ENCODE data around the gene DNAJA2. TPM values are rescaled to one million over a fixed set of nuclear protein-coding genes. Genes with fewer than 3 reads are reported as not detected.

The DNAJA2 gene
- total and polyA plus RNA-seq, 12 donors: 34.7 to 96.8 (median 71.4) TPM

GRCh38 chr16:46911038-46911437, 62.4 kb downstream of the DNAJA2 start:
- Histone ChIP-seq H3K9me3 (replicated peaks in 1 of 3) (no peaks in the 10 kb centered on the region), H3K4me3 (no peak overlapping the region), H3K4me1 (replicated peaks in 1 of 2) (peaks cover 5 to 6% of the 10 kb centered on the region in 2 donors), H3K36me3 (replicated peaks in 1 of 2) (no peaks in the 10 kb centered on the region), H3K27me3 (no peaks in the 10 kb centered on the region), H3K27ac (no peak overlapping the region)
- TF ChIP-seq POLR2A (IDR thresholded peaks at IDR 0.05) (no peak), CTCF (IDR thresholded peaks at IDR 0.05) (no peak)
- intact Hi-C loops (cut with DNase I): loop anchor here in 1 of 2 donors (5.0 kb wide), 1 partner anchor 59 kb away; no protein-coding TSS in a partner anchor
- 66 to 73% (median 71%) methylated on average over 3 of the region's 3 CpGs for WGBS, 4 donors
- DNase-seq: no peak

GRCh38 chr16:46908540-46909372, 64.7 kb downstream of the DNAJA2 start:
- 45 to 52% (median 50%) methylated on average over 6 of the region's 6 CpGs for WGBS, 4 donors
- no peaks in the 10 kb centered on the region for H3K9me3 ChIP-seq (replicated peaks in 1 of 3)

DNA sequence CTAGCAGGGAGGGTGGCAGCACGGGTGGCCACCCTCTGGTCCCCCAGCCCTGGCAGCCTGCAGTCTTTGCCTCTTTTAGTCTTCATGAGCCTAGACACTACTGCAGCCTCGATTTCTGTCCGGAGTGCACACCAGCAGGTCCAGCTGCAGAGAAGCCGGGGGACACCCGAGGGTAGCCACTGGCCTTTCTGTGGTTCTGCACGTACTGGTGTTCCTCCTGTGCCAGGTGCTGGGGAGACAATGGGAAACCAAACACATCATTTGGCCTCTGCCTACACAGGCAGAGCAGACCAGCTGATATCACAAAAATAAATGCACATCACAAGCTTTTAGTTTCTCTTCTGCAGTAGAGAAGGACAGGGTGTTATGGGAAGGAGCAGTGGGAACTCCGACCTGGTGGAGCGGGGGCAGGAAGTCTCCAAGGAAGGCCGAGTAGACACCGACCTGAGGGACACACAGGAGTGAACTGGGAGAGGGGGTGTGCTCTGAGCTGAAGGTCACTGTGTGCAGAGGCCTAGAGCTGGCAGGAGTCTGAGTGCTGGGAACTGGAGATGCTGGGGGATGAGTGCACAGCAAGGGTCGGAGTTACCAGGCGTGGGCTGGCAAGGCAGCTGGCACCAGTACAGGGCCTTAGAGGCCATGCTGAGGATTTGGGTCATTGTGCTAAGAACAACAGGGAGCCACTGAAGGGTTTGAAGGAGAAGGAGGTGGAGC, 66.3 kb downstream of the DNAJA2 start:
- intact Hi-C loops (cut with DNase I): no loop called here
- H3K4me1 ChIP-seq (replicated peaks in 1 of 2): peaks cover 5 to 6% of the 10 kb centered on the region in 2 donors

More at GRCh38 chr16:46908540-46909372, 64.7 kb downstream of the DNAJA2 start:
- no peaks in the 10 kb centered on the region for H3K27me3 ChIP-seq
- H3K4me1 ChIP-seq (replicated peaks in 1 of 2): peaks cover 5 to 6% of the 10 kb centered on the region in 2 donors
- H3K27ac ChIP-seq: no peak overlapping the region
- intact Hi-C loops (cut with DNase I): loop anchor here in 1 of 2 donors (2.0 kb wide), 1 partner anchor 54 kb away; no protein-coding TSS in a partner anchor
- no peaks in the 10 kb centered on the region for H3K36me3 ChIP-seq (replicated peaks in 1 of 2)
- no peak overlapping the region for H3K4me3 ChIP-seq
- TF ChIP-seq POLR2A (IDR thresholded peaks at IDR 0.05): no peak
- TF ChIP-seq CTCF (IDR thresholded peaks at IDR 0.05): peak; percentile 62 to 92 (median 68)
- peak; percentile 38 to 77 (median 48) for DNase-seq

More for the DNA sequence above, 66.3 kb downstream of the DNAJA2 start:
- H3K36me3 ChIP-seq (replicated peaks in 1 of 2): no peaks in the 10 kb centered on the region
- H3K4me3 ChIP-seq: no peak overlapping the region
- peak overlapping the region in 1 of 5 donors; percentile 29 for H3K27ac ChIP-seq
- no peaks in the 10 kb centered on the region for H3K27me3 ChIP-seq
- H3K9me3 ChIP-seq (replicated peaks in 1 of 3): no peaks in the 10 kb centered on the region
- TF ChIP-seq POLR2A (IDR thresholded peaks at IDR 0.05): no peak
- no peak for TF ChIP-seq CTCF (IDR thresholded peaks at IDR 0.05)
- peak in 4 of 7 donors; percentile 29 to 46 (median 40) for DNase-seq
- WGBS, 4 donors: 57 to 71% (median 67%) methylated on average over 9 to 12 of the region's 12 CpGs
